Frontal cortex (tissue), 4 donors: ENCODE results near the gene KLK15. TPM values are rescaled to one million over a fixed set of nuclear protein-coding genes. Genes with fewer than 3 reads are reported as not detected.

ENCODE experiments used
- DNase-seq, 2 donors: peaks; one replicate each; pipeline ENCODE4 v3.0.0; 2012; ENCODE audit warnings: low spot score in 2 of 2
- FAIRE-seq: peaks from 2 replicates; lab custom pipeline; 2012; peaks lifted over from hg19 to GRCh38; lab: Jason Lieb, UNC
- total RNA-seq: library from RNA; depleted of rRNA; stranded (reverse); fragments of >200 nt; gene quantifications from one replicate; pipeline ENCODE4 v1.2.3, GENCODE V29; 2014
- donor health status: control.
- donor health status: control.
- donor health status: control.

KLK15 gene
- not detected for total RNA-seq

DNA sequence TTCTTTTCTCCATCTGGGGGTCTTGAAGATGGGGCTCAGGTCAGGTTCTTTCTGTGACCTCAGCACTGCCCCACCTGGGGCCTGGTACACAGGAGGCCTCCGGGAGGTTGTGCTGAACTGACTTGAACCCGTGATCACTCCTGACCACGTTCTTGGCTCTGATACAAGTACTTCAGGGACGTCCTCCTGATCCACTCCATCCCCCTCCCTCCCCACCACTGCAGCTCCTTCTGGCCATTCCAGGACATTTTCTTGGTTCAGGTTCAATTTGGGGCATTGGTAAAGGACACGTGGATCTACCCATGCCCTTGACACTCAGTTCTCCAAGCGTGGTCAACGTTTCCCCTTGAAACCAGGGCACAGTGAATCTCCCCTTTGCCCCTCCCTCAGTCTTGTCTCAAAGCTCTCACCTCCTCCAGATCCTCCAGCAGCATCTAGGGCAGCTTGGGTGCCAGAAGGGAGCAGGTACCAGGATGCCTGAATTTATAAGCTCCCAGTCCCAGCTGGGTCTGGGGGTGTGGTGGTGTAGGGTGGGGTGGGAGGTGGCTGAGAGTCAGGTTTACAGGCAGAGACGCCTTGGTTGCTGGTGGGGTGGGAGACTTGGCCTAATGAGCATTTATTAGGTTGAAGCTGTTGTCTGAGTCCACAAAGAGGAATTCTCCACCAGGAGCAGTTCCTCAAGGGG is at the start of gene KLK15:
KLK15 (minus strand) TSS at position 458 of the 685 bp plus-strand sequence. CDS start 2,082 bp downstream, outside the sequence.
- DNase-seq (no peak), FAIRE-seq (no peak)

DNA sequence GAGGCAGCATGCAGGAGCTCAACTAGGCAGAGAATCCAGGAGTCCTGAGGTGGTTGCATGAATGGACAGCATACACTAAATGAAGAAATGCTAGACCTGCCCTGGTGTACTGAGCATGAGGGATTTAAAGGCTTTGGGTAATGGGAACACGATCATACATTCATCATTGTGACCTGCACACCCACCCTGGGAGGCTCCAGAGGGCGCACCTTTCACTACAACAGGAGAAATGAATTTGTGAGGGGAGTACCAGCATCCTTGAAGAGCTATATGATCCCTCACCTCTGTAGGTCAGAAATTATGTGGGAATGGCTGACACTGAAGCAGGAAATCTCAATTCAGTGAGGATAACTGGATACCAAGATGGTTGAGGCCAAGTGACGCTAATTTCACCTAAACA is 48.8 kb upstream of the KLK15 start:
- DNase-seq (no peak), FAIRE-seq (no peak)

DNA sequence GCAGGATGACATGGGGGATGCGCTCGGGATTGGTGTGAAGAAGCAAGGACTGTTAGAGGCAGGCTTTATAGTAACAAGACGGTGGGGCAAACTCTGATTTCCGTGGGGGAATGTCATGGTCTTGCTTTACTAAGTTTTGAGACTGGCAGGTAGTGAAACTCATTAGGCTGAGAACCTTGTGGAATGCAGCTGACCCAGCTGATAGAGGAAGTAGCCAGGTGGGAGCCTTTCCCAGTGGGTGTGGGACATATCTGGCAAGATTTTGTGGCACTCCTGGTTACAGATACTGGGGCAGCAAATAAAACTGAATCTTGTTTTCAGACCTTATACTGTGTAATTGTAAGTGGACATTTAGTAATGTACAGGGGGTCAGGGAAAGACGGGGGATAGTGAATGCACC is 46.9 kb upstream of the KLK15 start:
- FAIRE-seq (no peak), DNase-seq (no peak)

- DNase-seq (no peak), FAIRE-seq (no peak)
These were observed 45.5 kb upstream of the KLK15 start for GRCh38 chr19:50878851-50879250.

GRCh38 chr19:50877338-50877737 is 44.0 kb upstream of the KLK15 start:
- FAIRE-seq, result no peak
- DNase-seq, result no peak

GRCh38 chr19:50876456-50876855 is 43.1 kb upstream of the KLK15 start:
- DNase-seq (no peak), FAIRE-seq (no peak)

DNA sequence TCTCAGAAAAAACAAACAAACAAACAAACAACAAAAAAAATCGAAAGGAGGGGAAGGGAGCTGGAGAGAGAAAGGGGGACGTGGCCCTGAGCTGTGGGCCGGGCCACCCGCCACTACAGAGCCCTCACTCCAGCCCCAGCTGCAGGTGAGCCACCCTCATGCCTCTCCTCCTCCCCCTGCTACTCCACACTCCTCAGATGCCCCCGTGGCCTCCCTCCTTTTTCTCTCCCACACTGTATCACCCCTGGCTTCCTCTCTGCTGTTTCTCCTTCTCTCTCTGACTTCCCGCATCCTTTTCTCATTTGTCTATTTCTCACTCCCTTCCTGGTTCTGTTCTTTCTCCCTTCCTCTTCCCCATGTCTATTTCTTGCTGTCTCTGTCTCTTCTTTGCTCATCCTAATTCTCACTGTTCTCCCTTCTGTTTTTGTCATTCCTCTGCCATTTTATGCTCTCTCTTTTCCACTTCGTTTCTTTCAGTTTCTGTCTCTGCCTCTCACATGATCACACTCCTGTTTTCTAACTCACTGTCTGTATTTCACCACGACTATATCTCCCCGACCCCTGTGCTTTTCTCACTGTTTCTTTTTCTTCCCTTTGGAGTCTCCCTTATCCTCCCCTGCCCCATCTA is 42.5 kb upstream of the KLK15 start:
- DNase-seq (no peak), FAIRE-seq (no peak)

DNA sequence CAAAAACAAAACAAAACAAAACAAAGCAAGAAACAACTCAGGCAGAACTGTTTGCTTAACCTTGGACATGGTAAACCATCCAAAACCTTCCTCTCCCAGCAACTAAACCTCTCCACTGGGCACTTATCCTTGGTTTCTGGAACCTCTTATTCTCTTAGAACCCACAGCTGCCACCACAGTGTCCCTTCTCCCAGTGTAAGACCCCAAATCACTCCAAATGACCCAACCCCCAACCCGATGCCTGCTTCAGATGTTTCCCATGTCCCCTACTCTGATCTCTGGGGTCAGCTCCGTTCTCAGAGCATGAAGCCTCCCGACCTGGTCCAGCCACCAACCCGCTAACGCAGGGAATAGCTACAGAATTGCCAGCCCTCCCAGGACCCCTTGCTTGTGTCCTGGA is 40.8 kb upstream of the KLK15 start:
- DNase-seq, result no peak
- FAIRE-seq, result no peak

- DNase-seq, result no peak
- FAIRE-seq, result no peak
These were observed 39.7 kb upstream of the KLK15 start, which contains the start of gene KLK2 for GRCh38 chr19:50873056-50873455. Gene KLK2 (plus strand): TSS chr19:50873439. CDS start chr19:50873474, 35 bp downstream.

GRCh38 chr19:50870417-50871089 is 37.2 kb upstream of the KLK15 start:
- no peak for DNase-seq
- no peak for FAIRE-seq

DNA sequence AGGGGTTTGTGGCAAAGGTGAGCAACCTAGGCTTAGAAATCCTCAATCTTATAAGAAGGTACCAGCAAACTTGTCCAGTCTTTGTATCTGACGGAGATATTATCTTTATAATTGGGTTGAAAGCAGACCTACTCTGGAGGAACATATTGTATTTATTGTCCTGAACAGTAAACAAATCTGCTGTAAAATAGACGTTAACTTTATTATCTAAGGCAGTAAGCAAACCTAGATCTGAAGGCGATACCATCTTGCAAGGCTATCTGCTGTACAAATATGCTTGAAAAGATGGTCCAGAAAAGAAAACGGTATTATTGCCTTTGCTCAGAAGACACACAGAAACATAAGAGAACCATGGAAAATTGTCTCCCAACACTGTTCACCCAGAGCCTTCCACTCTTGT is 36.1 kb upstream of the KLK15 start:
- DNase-seq, result no peak

DNA sequence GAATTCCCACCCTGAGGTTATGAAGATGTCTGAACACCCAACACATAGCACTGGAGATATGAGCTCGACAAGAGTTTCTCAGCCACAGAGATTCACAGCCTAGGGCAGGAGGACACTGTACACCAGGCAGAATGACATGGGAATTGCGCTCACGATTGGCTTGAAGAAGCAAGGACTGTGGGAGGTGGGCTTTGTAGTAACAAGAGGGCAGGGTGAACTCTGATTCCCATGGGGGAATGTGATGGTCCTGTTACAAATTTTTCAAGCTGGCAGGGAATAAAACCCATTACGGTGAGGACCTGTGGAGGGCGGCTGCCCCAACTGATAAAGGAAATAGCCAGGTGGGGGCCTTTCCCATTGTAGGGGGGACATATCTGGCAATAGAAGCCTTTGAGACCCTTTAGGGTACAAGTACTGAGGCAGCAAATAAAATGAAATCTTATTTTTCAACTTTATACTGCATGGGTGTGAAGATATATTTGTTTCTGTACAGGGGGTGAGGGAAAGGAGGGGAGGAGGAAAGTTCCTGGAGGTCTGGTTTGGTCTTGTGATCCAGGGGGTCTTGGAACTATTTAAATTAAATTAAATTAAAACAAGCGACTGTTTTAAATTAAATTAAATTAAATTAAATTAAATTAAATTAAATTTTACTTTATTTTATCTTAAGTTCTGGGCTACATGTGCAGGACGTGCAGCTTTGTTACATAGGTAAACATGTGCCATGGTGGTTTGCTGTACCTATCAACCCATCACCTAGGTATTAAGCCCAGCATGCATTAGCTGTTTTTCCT is 28.3 kb upstream of the KLK15 start:
- no peak for DNase-seq
- no peak for FAIRE-seq

More for the DNA sequence above, 36.1 kb upstream of the KLK15 start:
- no peak for FAIRE-seq

- DNase-seq (no peak), FAIRE-seq (no peak)
These were observed 27.6 kb upstream of the KLK15 start for GRCh38 chr19:50861010-50861409.

GRCh38 chr19:50859849-50860248 is 26.5 kb upstream of the KLK15 start:
- FAIRE-seq (no peak), DNase-seq (no peak)

GRCh38 chr19:50858886-50859285 is 25.5 kb upstream of the KLK15 start:
- FAIRE-seq (no peak), DNase-seq (no peak)

GRCh38 chr19:50857366-50857765 is 24.0 kb upstream of the KLK15 start:
- no peak for FAIRE-seq
- no peak for DNase-seq

GRCh38 chr19:50854636-50855410 is 21.4 kb upstream of the KLK15 start, which contains the start of gene KLK3:
Gene KLK3 (plus strand): TSS chr19:50854915. CDS start chr19:50854956, 41 bp downstream.
- FAIRE-seq, result no peak
- no peak for DNase-seq

DNA sequence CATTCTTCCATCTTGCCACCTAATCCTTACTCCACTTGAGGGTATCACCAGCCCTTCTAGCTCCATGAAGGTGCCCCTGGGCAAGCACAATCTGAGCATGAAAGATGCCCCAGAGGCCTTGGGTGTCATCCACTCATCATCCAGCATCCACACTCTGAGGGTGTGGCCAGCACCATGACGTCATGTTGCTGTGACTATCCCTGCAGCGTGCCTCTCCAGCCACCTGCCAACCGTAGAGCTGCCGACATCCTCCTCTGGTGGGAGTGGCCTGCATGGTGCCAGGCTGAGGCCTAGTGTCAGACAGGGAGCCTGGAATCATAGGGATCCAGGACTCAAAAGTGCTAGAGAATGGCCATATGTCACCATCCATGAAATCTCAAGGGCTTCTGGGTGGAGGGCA is 18.2 kb upstream of the KLK15 start:
- no peak for DNase-seq
- no peak for FAIRE-seq

DNA sequence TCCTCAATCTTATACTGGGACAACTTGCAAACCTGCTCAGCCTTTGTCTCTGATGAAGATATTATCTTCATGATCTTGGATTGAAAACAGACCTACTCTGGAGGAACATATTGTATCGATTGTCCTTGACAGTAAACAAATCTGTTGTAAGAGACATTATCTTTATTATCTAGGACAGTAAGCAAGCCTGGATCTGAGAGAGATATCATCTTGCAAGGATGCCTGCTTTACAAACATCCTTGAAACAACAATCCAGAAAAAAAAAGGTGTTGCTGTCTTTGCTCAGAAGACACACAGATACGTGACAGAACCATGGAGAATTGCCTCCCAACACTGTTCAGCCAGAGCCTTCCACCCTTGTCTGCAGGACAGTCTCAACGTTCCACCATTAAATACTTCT is 17.4 kb upstream of the KLK15 start:
- DNase-seq (no peak), FAIRE-seq (no peak)
